SH-SY5Y (cell line): ENCODE measurements around the gene TANGO2.

Source experiments
- GATA2 ChIP-seq: IDR thresholded peaks from 2 replicates; pipeline ENCODE4 v1.6.1; 2011; ENCODE audit warnings: mild to moderate bottlenecking, low read depth, low read length
- GATA3 ChIP-seq: IDR thresholded peaks from 2 replicates; pipeline ENCODE4 v1.6.1; 2011; ENCODE audit warnings: low read depth, mild to moderate bottlenecking, low read length, moderate library complexity

DNA sequence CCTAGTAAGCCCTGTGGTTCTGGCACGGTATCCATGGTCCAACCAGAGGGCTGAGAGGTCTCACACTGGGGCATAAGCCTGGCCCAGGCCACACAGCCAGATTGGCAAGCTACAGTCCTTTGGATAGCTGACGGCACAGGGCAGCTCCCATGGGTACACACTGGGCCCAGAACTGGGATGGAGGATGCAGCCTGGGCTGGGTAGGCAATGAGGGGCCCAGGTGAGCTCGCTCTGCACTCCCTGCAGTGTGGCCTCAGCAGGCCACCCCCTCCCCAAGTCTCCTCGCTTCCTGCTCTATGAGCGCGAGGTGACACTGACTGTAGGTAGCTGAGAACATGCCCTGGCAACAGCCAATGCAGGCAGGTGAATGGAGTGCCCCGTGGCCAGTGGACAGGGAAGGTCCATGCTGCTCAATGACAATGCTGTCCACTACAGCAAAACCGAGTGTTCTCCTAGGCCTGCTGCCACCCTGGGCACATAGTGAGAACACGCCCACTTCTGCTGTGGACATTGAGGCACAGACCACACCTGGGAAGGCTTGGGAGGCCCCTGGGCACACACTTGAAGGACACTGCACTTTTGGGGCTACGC lies 8.1 kb upstream of the TANGO2 start:
- TF ChIP-seq GATA2 (no peak), GATA3 (no peak)
